Mucosa of descending colon (tissue), 3 donors: Measurements from ENCODE around the gene RAC2. TPM values are rescaled to one million over a fixed set of nuclear protein-coding genes. Genes with fewer than 3 reads are reported as not detected.

Experiments
- ATAC-seq: fragments of 200-7000 bp; cut with Tn5 transposase; one replicate; pipeline ENCODE4 v1.9.1; 2020; ENCODE audit warnings: mild to moderate bottlenecking, moderate library complexity
- DNase-seq, 3 donors: peaks; one replicate each; pipeline ENCODE4 v3.0.0-alpha.2; 2020
- H3K36me3 ChIP-seq: fragments of 200-600 bp; one replicate; pipeline ENCODE4 v1.8.0; 2021; ENCODE audit warnings: low read depth, mild to moderate bottlenecking
- H3K4me1 ChIP-seq: fragments of 200-600 bp; one replicate; pipeline ENCODE4 v1.8.0; 2021; ENCODE audit warnings: low read depth, mild to moderate bottlenecking
- H3K4me3 ChIP-seq: fragments of 200-600 bp; one replicate; pipeline ENCODE4 v1.8.0; 2021; ENCODE audit warnings: mild to moderate bottlenecking
- H3K9me3 ChIP-seq: fragments of 200-600 bp; one replicate; pipeline ENCODE4 v1.8.0; 2021; ENCODE audit warnings: mild to moderate bottlenecking
- CTCF ChIP-seq: fragments of 200-600 bp; IDR thresholded peaks from one replicate; pipeline ENCODE4 v1.8.0; 2022; ENCODE audit warnings: antibody characterized with exemption, mild to moderate bottlenecking
- intact Hi-C, 2 donors: fragments of 100-400 bp; cut with DNase I in 1 of 2; cut with micrococcal nuclease in 1 of 2; formaldehyde crosslinking; loops; one replicate each; pipeline versions ENCODE4 v1.11.0 to v1.11.1; 2022; cut with DNase I, micrococcal nuclease
- long read RNA-seq, 2 donors: library from polyadenylated mRNA; unstranded; transcript quantifications; one replicate each; pipeline ENCODE4 v2.0.0, GENCODE V29; 2019 to 2021
- total RNA-seq, 3 donors: library from RNA; stranded (reverse); fragmentation: NEBNext Ultra II Directional in 2 of 3; extraction: Animal tissue kit (Norgen Biotek cat#: 25700) in 2 of 3; gene quantifications; one replicate each; pipeline versions ENCODE4 v1.2.1 to v1.2.4, GENCODE V29; 2021 to 2023
- donor health status: DM: no; HTN: no; CAD: no; lungs with moderate emphysema.
- donor health status: DM: no; HTN: no; CAD: no.
- donor health status: DM: no; HTN: yes; CAD: no.

The RAC2 gene
- total RNA-seq = 10 to 100 TPM; 15.3 to 26.8 (median 16.4) TPM
- long read RNA-seq, donor 1, transcript RAC2-201 (7 exons, 1,482 nt) = major isoform, 13 of 16 reads
- long read RNA-seq, donor 1, partial matches to known transcripts = 0 of 16 reads
- long read RNA-seq, donor 1, other reads (novel, unspliced or antisense) = 3 of 16 reads
- long read RNA-seq, donor 2, transcript RAC2-201 (7 exons, 1,482 nt) = major isoform, 12 of 13 reads
- long read RNA-seq, donor 2, partial matches to known transcripts = 0 of 13 reads
- long read RNA-seq, donor 2, other reads (novel, unspliced or antisense) = 1 of 13 reads

GRCh38 chr22:37244114-37244921 is at the start of gene RAC2:
TSS of gene RAC2 (minus strand) at chr22:37244269. CDS start at chr22:37244148, 121 bp downstream.
- intact Hi-C loops = no loop called here

GRCh38 chr22:37293172-37293571 is 49.1 kb upstream of the RAC2 start:
- no peak for ATAC-seq
- TF ChIP-seq CTCF = no peak
- Histone ChIP-seq H3K4me3 (no peak overlapping the region), H3K4me1 (no peaks in the 10 kb centered on the region), H3K9me3 (no peaks in the 10 kb centered on the region), H3K36me3 (no peaks in the 10 kb centered on the region)
- intact Hi-C loops = no loop called here
- DNase-seq = no peak

More at GRCh38 chr22:37244114-37244921, at the start of gene RAC2:
- TF ChIP-seq CTCF = no peak
- Histone ChIP-seq H3K36me3 (no peaks in the 10 kb centered on the region), H3K4me1 (peaks cover 6% of the 10 kb centered on the region), H3K9me3 (no peaks in the 10 kb centered on the region), H3K4me3 (peak within 1 kb of the TSS; percentile 2)
- ATAC-seq (peak; percentile 83), DNase-seq (peak; percentile 85 to 96 (median 91))

GRCh38 chr22:37292641-37293040 is 48.6 kb upstream of the RAC2 start:
- Histone ChIP-seq H3K4me1 (no peaks in the 10 kb centered on the region), H3K9me3 (no peaks in the 10 kb centered on the region), H3K36me3 (no peaks in the 10 kb centered on the region), H3K4me3 (no peak overlapping the region)
- ATAC-seq = no peak
- intact Hi-C loops = no loop called here
- TF ChIP-seq CTCF = no peak
- no peak for DNase-seq

GRCh38 chr22:37291559-37292298 is 47.7 kb upstream of the RAC2 start:
- no peaks in the 10 kb centered on the region for H3K9me3 ChIP-seq
- H3K4me1 ChIP-seq = no peaks in the 10 kb centered on the region
- no peaks in the 10 kb centered on the region for H3K36me3 ChIP-seq
- ATAC-seq = no peak
- DNase-seq = no peak
- intact Hi-C loops = no loop called here
- H3K4me3 ChIP-seq = no peak overlapping the region
- no peak for TF ChIP-seq CTCF

- no peak for TF ChIP-seq CTCF
- no peaks in the 10 kb centered on the region for H3K4me1 ChIP-seq
- intact Hi-C loops = no loop called here
- H3K4me3 ChIP-seq = no peak overlapping the region
- no peak for DNase-seq
- no peaks in the 10 kb centered on the region for H3K9me3 ChIP-seq
- no peaks in the 10 kb centered on the region for H3K36me3 ChIP-seq
- no peak for ATAC-seq
Observed at GRCh38 chr22:37290737-37291136, 46.7 kb upstream of the RAC2 start.
